IMR-90 (cell line): ENCODE measurements around the gene HLA-DQB1. TPM values are rescaled to one million over a fixed set of nuclear protein-coding genes. Genes with fewer than 3 reads are reported as not detected.

Experiments used
- ATAC-seq: fragments of 200-7000 bp; cut with Tn5 transposase; 2 replicates; pipeline ENCODE4 v1.9.1; 2020; ENCODE audit warnings: low read depth, mild to moderate bottlenecking, moderate library complexity
- BruUV-seq: library from RNA; stranded (reverse); fragments of 400-500 nt; replicated peaks from 2 replicates; lab custom pipeline; 2021; lab: Mats Ljungman, UMichigan
- CTCF ChIA-PET: fragments of 300-600 bp; formaldehyde crosslinking; extraction: SDS; loops from one replicate; lab custom pipeline; 2021; ENCODE audit warnings: antibody characterized with exemption; lab: Yijun Ruan, JAX
- POLR2A ChIA-PET: fragments of 300-600 bp; sonication (Branson Sonifier 250); formaldehyde crosslinking; loops from one replicate; lab custom pipeline; 2022; ENCODE audit warnings: antibody characterized with exemption; ENCODE audit not compliant: unreplicated experiment; lab: Charles Lee
- DNase-seq: peaks from one replicate; pipeline ENCODE4 v3.0.0; 2013
- H2AFZ ChIP-seq: replicated peaks from 2 replicates; pipeline ENCODE3; 2013; ENCODE audit warnings: low read length, mild to moderate bottlenecking; ENCODE audit not compliant: poor library complexity
- H2AK5ac ChIP-seq: 2 replicates; pipeline ENCODE4 v1.6.1; 2013; ENCODE audit warnings: low read depth, low read length, inconsistent platforms
- H2AK9ac ChIP-seq: replicated peaks from 2 replicates; pipeline ENCODE3; 2013; ENCODE audit warnings: mild to moderate bottlenecking, low read depth, low read length, moderate library complexity; ENCODE audit not compliant: poor library complexity
- H2BK120ac ChIP-seq: 2 replicates; pipeline ENCODE4 v1.6.1; 2013; ENCODE audit warnings: low read depth, low read length, inconsistent platforms
- H2BK15ac ChIP-seq: 3 replicates; pipeline ENCODE4 v1.6.1; 2013; ENCODE audit warnings: low read depth, low read length, inconsistent platforms
- H2BK20ac ChIP-seq: 2 replicates; pipeline ENCODE4 v1.6.1; 2013; ENCODE audit warnings: low read depth, mild to moderate bottlenecking, inconsistent platforms, low read length, moderate library complexity
- H2BK5ac ChIP-seq: 2 replicates; pipeline ENCODE4 v1.6.1; 2013; ENCODE audit warnings: mild to moderate bottlenecking, low read depth, low read length, inconsistent platforms; ENCODE audit not compliant: poor library complexity, severe bottlenecking
- H3K14ac ChIP-seq: replicated peaks from 2 replicates; pipeline ENCODE4 v1.6.1; 2013; ENCODE audit warnings: low read depth, low read length, inconsistent platforms
- H3K18ac ChIP-seq: 2 replicates; pipeline ENCODE4 v1.6.1; 2013; ENCODE audit warnings: low read depth, low read length, control low read depth
- H3K23ac ChIP-seq: 2 replicates; pipeline ENCODE4 v1.6.1; 2013; ENCODE audit warnings: low read depth, low read length, inconsistent platforms
- H3K27ac ChIP-seq: 2 replicates; pipeline ENCODE4 v1.5.1; 2013; ENCODE audit warnings: mild to moderate bottlenecking, control low read depth, low read length; ENCODE audit not compliant: insufficient read depth
- H3K27me3 ChIP-seq: 2 replicates; pipeline ENCODE4 v1.6.1; 2013; ENCODE audit warnings: low read length; ENCODE audit not compliant: control insufficient read depth, insufficient read depth
- H3K36me3 ChIP-seq: 2 replicates; pipeline ENCODE4 v1.6.1; 2013; ENCODE audit warnings: low read length, mixed read lengths; ENCODE audit not compliant: control insufficient read depth, insufficient read depth
- H3K4ac ChIP-seq: 2 replicates; pipeline ENCODE4 v1.6.1; 2013; ENCODE audit warnings: low read depth, low read length, inconsistent platforms
- H3K4me1 ChIP-seq: 2 replicates; pipeline ENCODE4 v1.6.1; 2013; ENCODE audit warnings: low read length, mixed read lengths; ENCODE audit not compliant: control insufficient read depth, insufficient read depth
- H3K4me2 ChIP-seq: 2 replicates; pipeline ENCODE4 v1.6.1; 2013; ENCODE audit warnings: low read depth, mild to moderate bottlenecking, control low read depth, low read length, moderate library complexity
- H3K4me3 ChIP-seq: 2 replicates; pipeline ENCODE4 v1.5.1; 2013; ENCODE audit warnings: low read depth, mild to moderate bottlenecking, control low read depth, low read length, moderate library complexity; ENCODE audit not compliant: insufficient read depth
- H3K56ac ChIP-seq: 2 replicates; pipeline ENCODE4 v1.6.1; 2013; ENCODE audit warnings: low read length, inconsistent platforms; ENCODE audit not compliant: insufficient read depth; ENCODE audit errors: extremely low read depth
- H3K79me1 ChIP-seq, 2 experiments: 2 replicates each; pipeline ENCODE4 v1.6.1; 2013; ENCODE audit warnings: low read length in 2 of 2, inconsistent platforms in 1 of 2, low read depth in 1 of 2
- H3K9ac ChIP-seq: 2 replicates; pipeline ENCODE4 v1.6.1; 2013; ENCODE audit warnings: low read depth, low read length, control low read depth
- H3K9me1 ChIP-seq: 2 replicates; pipeline ENCODE4 v1.6.1; 2013; ENCODE audit warnings: low read length, inconsistent platforms; ENCODE audit not compliant: insufficient read depth
- H3K9me3 ChIP-seq: 2 replicates; pipeline ENCODE4 v1.6.1; 2013; ENCODE audit warnings: low read length; ENCODE audit not compliant: control insufficient read depth, insufficient read depth
- H4K20me1 ChIP-seq: 2 replicates; pipeline ENCODE4 v1.6.1; 2013; ENCODE audit warnings: low read length, inconsistent platforms; ENCODE audit not compliant: insufficient read depth
- H4K5ac ChIP-seq: 2 replicates; pipeline ENCODE4 v1.6.1; 2013; ENCODE audit warnings: mild to moderate bottlenecking, low read depth, low read length, control low read depth
- H4K8ac ChIP-seq, 2 experiments: 2 replicates each; pipeline ENCODE4 v1.6.1; 2013; ENCODE audit warnings: low read depth in 2 of 2, low read length in 2 of 2, control low read depth in 1 of 2, inconsistent platforms in 1 of 2
- H4K91ac ChIP-seq: 2 replicates; pipeline ENCODE4 v1.6.1; 2013; ENCODE audit warnings: low read depth, low read length, inconsistent platforms; ENCODE audit not compliant: insufficient read depth
- CEBPB ChIP-seq: IDR thresholded peaks from 2 replicates; pipeline ENCODE4 v1.6.1; 2012; ENCODE audit warnings: low read depth, low read length, improper control_type of control experiment
- CHD1 ChIP-seq: IDR thresholded peaks from 2 replicates; pipeline ENCODE4 v1.6.1; 2012; ENCODE audit warnings: low read depth, low read length, improper control_type of control experiment
- FOS ChIP-seq: fragments of 150-350 bp; IDR thresholded peaks from 2 replicates; pipeline ENCODE4 v1.6.1; 2016; ENCODE audit warnings: low read depth, low read length
- MAFK ChIP-seq: IDR thresholded peaks from 2 replicates; pipeline ENCODE4 v1.6.1; 2012; ENCODE audit warnings: low read depth, low read length, improper control_type of control experiment
- MAZ ChIP-seq: IDR thresholded peaks from 2 replicates; pipeline ENCODE4 v1.6.1; 2012; ENCODE audit warnings: low read depth, mild to moderate bottlenecking, low read length, improper control_type of control experiment, moderate library complexity, borderline replicate concordance
- MXI1 ChIP-seq: IDR thresholded peaks from 2 replicates; pipeline ENCODE4 v1.6.1; 2012; ENCODE audit warnings: low read depth, mild to moderate bottlenecking, low read length, moderate library complexity, borderline replicate concordance
- NFE2L2 ChIP-seq: fragments of 150-350 bp; IDR thresholded peaks from 2 replicates; pipeline ENCODE4 v1.6.1; 2016; ENCODE audit warnings: low read depth, mild to moderate bottlenecking, low read length
- POLR2A ChIP-seq: IDR thresholded peaks from 2 replicates; pipeline ENCODE4 v1.6.1; 2012; ENCODE audit warnings: mild to moderate bottlenecking, low read depth, low read length
- RAD21 ChIP-seq: IDR thresholded peaks from 2 replicates; pipeline ENCODE4 v1.6.1; 2012; ENCODE audit warnings: low read length, improper control_type of control experiment
- RCOR1 ChIP-seq: IDR thresholded peaks from 2 replicates; pipeline ENCODE4 v1.6.1; 2012; ENCODE audit warnings: mild to moderate bottlenecking, low read length, improper control_type of control experiment; ENCODE audit not compliant: insufficient replicate concordance
- RFX5 ChIP-seq: IDR thresholded peaks from 2 replicates; pipeline ENCODE4 v1.8.0; 2012; ENCODE audit warnings: low read depth, mild to moderate bottlenecking, low read length, moderate library complexity
- SMC3 ChIP-seq: fragments of 150-350 bp; IDR thresholded peaks from 2 replicates; pipeline ENCODE4 v1.6.1; 2016; ENCODE audit warnings: low read depth, mild to moderate bottlenecking, antibody characterized with exemption, low read length, moderate library complexity
- USF2 ChIP-seq: fragments of 150-350 bp; IDR thresholded peaks from 2 replicates; pipeline ENCODE4 v1.6.1; 2017; ENCODE audit warnings: mild to moderate bottlenecking, antibody characterized with exemption, low read length, low read depth
- dilution Hi-C: fragments of 300-500 bp; cut with HindIII; formaldehyde crosslinking; loops from one replicate; pipeline ENCODE4 v1.14.3; 2018; ENCODE audit warnings: low sequenced_read_pairs; ENCODE audit not compliant: unreplicated experiment
- in situ Hi-C: fragments of 300-500 bp; cut with MboI; formaldehyde crosslinking; loops from 3 replicates; pipeline ENCODE4 v1.14.3; 2019; ENCODE audit warnings: low sequenced_read_pairs, inconsistent platforms, mixed read lengths
- intact Hi-C: fragments of 100-400 bp; cut with micrococcal nuclease; formaldehyde crosslinking; loops from 2 replicates; pipeline ENCODE4 v1.10.0; 2022
- polyA plus RNA-seq, 3 experiments: library from polyadenylated mRNA; depleted of rRNA; stranded (reverse); fragments of >200 nt; gene quantifications; 2 replicates each; pipeline ENCODE4 v1.2.3, GENCODE V29; 2012; ENCODE audit warnings: low replicate concordance in 1 of 3
- total RNA-seq: library from RNA; depleted of rRNA; stranded (reverse); fragments of >200 nt; gene quantifications from 2 replicates; pipeline ENCODE4 v1.2.3, GENCODE V29; 2012
- TF ChIP-seq, protein P1 (sequence below): conservative IDR thresholded peaks from 2 replicates; pipeline ENCODE4 v1.5.1; 2012; ENCODE audit warnings: mild to moderate bottlenecking, low read depth, low read length, improper control_type of control experiment
- TF ChIP-seq, protein P2 (sequence below): fragments of 150-350 bp; IDR thresholded peaks from 2 replicates; pipeline ENCODE4 v1.6.1; 2016; ENCODE audit warnings: low read depth, mild to moderate bottlenecking, low read length, moderate library complexity, borderline replicate concordance

Gene HLA-DQB1
- total and polyA plus RNA-seq, 2 of the 4 experiments (the other 2 are of a cell fraction) = not detected

GRCh38 chr6:32713241-32713640 is 46.8 kb upstream of the HLA-DQB1 start:
- in situ Hi-C loops = no loop called here
- no peak overlapping the region for H3K56ac ChIP-seq
- BruUV-seq = no TSS peak
- H3K9me3 ChIP-seq = no peaks in the 10 kb centered on the region
- H3K9ac ChIP-seq = no peak overlapping the region
- H3K27ac ChIP-seq = no peak overlapping the region
- no peak overlapping the region for H2BK5ac ChIP-seq
- H4K91ac ChIP-seq = no peak overlapping the region
- H3K14ac ChIP-seq = no peak overlapping the region
- ChIA-PET POLR2A (no interaction called here), CTCF (no interaction called here)
- H3K27me3 ChIP-seq = peaks cover 1% of the 10 kb centered on the region; the same call in 1 of the 2 replicates
- no peak overlapping the region for H3K4me2 ChIP-seq
- ATAC-seq (no peak), DNase-seq (no peak)
- intact Hi-C loops = no loop called here
- no peak overlapping the region for H2AK5ac ChIP-seq
- H3K9me1 ChIP-seq = no peaks in the 10 kb centered on the region
- no peaks in the 10 kb centered on the region for H3K4me1 ChIP-seq
- TF ChIP-seq MAFK (no peak), NFE2L2 (no peak), RCOR1 (no peak), MXI1 (no peak), USF2 (no peak), RFX5 (no peak), CHD1 (no peak), FOS (no peak), RAD21 (no peak), CEBPB (no peak), SMC3 (no peak), POLR2A (no peak), MAZ (no peak)
- TF ChIP-seq, protein P1, sequence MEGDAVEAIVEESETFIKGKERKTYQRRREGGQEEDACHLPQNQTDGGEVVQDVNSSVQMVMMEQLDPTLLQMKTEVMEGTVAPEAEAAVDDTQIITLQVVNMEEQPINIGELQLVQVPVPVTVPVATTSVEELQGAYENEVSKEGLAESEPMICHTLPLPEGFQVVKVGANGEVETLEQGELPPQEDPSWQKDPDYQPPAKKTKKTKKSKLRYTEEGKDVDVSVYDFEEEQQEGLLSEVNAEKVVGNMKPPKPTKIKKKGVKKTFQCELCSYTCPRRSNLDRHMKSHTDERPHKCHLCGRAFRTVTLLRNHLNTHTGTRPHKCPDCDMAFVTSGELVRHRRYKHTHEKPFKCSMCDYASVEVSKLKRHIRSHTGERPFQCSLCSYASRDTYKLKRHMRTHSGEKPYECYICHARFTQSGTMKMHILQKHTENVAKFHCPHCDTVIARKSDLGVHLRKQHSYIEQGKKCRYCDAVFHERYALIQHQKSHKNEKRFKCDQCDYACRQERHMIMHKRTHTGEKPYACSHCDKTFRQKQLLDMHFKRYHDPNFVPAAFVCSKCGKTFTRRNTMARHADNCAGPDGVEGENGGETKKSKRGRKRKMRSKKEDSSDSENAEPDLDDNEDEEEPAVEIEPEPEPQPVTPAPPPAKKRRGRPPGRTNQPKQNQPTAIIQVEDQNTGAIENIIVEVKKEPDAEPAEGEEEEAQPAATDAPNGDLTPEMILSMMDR = no peak
- TF ChIP-seq, protein P2, sequence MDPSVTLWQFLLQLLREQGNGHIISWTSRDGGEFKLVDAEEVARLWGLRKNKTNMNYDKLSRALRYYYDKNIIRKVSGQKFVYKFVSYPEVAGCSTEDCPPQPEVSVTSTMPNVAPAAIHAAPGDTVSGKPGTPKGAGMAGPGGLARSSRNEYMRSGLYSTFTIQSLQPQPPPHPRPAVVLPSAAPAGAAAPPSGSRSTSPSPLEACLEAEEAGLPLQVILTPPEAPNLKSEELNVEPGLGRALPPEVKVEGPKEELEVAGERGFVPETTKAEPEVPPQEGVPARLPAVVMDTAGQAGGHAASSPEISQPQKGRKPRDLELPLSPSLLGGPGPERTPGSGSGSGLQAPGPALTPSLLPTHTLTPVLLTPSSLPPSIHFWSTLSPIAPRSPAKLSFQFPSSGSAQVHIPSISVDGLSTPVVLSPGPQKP = no peak
- H2AK9ac ChIP-seq = no peak overlapping the region
- H3K79me1 ChIP-seq = no peaks in the 10 kb centered on the region
- H4K20me1 ChIP-seq = no peaks in the 10 kb centered on the region
- no peak overlapping the region for H2BK15ac ChIP-seq
- no peak overlapping the region for H3K4ac ChIP-seq
- H2BK20ac ChIP-seq = no peak overlapping the region
- H2AFZ ChIP-seq = no peak overlapping the region
- no peak overlapping the region for H4K5ac ChIP-seq
- no peak overlapping the region for H3K18ac ChIP-seq
- no peaks in the 10 kb centered on the region for H3K36me3 ChIP-seq
- dilution Hi-C loops = no loop called here
- no peak overlapping the region for H3K23ac ChIP-seq
- H4K8ac ChIP-seq = no peak overlapping the region
- no peak overlapping the region for H3K4me3 ChIP-seq
- no peak overlapping the region for H2BK120ac ChIP-seq
